GM12865 (cell line): ENCODE results near the gene EPHA4.

Experiments used
- DNase-seq: peaks from one replicate; pipeline ENCODE4 v3.0.0; 2010; ENCODE audit warnings: low read depth
- H3K4me3 ChIP-seq: 2 replicates; pipeline ENCODE4 v1.5.1; 2011; ENCODE audit warnings: mild to moderate bottlenecking, low read depth, low read length, control low read depth
- CTCF ChIP-seq: IDR thresholded peaks from 2 replicates; pipeline ENCODE4 v1.5.1; 2011; ENCODE audit warnings: low read length, control low read depth, low read depth, inconsistent platforms; ENCODE audit not compliant: insufficient read depth; ENCODE audit errors: missing control alignments

The EPHA4 gene

DNA sequence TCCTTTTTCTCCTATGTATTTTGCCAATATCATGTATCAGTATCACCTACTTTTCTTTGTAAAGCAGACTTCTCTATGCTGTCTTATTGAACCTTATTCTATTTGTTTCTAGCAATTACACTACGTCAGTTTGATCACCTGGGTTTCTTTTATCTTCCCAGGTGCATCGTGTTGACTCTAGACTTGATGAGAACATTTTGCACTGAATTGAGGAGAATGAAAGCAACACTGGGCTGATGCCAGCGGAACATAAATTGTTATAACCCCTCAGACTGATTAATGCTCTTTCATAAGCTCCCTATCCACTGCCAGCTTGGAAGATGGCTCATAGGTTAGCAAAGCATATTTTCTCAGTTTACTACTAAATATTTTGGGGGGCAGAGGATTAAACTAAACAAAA lies 140.6 kb downstream of the EPHA4 start:
- DNase-seq: no peak
- no peak for TF ChIP-seq CTCF
- no peak overlapping the region for H3K4me3 ChIP-seq

DNA sequence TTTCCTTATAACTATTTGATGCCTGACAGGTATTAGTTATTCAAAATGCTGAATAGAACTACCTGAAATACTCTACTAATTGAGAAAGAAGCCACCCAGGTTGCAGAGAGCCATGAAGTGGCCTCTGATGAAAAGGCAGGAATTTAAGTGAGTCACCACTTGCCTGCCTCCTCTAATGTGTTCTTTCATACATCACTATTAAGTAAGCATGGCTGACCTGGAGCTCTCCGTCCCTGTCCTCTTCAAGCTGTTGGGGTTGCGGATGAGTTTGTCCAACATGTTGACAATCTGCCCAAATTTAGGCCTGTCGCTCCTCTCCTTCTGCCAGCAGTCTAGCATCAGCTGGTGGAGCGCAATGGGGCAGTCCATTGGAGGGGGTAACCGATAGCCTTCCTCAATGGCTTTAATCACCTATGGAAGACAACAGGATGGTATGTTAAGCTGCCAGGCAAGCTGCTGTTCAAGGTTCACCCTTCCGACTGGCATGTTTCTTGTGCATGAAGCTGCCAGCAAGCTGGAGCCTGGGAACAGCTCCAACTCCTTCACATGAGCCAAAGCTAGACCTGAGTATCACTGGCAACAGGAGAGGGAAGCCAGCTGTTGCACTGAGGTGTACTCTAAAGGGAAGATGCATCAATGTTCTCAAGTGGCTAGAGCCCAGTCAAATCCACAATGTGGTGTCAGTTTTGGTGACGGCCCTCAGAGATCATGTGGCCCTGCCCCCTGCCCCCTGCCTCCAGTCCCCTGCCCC lies 142.2 kb downstream of the EPHA4 start:
- TF ChIP-seq CTCF: no peak
- no peak overlapping the region for H3K4me3 ChIP-seq
- DNase-seq: no peak

DNA sequence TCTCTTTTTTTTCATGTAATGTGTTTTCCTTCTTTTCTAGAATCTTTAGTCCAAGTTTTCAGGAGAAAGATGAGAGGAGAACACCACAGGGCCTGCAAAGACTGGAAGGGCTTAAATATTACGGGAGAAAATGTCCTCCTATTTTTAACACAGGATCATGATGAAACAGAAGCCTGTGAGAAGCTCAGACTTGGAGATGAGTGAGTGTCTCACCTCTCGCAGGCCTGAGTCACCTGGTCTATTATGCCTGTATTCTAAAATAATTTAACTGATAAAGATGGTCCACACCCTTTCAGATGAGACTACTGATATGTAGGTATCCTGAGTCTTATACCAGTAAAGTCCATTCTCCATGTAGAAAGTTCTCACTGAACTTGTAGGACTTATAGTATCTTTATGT lies 143.2 kb downstream of the EPHA4 start:
- DNase-seq: no peak
- H3K4me3 ChIP-seq: no peak overlapping the region
- TF ChIP-seq CTCF: no peak

DNA sequence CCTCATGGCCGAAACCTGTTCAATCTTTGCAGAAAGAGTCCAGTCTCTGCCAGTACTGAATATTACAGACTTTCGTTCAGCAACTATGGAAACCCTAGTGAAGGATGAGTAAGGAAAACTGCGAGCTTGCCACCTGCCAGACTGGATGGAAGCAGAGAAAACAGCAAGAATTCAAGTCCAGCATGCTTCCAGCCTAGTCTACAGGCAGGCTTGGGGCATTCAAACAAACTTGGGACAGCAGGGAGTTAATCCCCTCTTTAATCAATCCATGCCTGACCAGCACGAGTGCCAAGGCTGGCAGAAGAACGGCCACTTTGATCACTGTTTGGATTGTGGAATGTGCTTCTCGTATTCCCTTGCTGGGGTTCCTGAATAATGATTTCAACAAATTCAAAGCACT lies 145.2 kb downstream of the EPHA4 start:
- H3K4me3 ChIP-seq: no peak overlapping the region
- DNase-seq: no peak
- no peak for TF ChIP-seq CTCF

GRCh38 chr2:221425891-221426290 lies 146.2 kb downstream of the EPHA4 start:
- no peak for DNase-seq
- no peak overlapping the region for H3K4me3 ChIP-seq
- no peak for TF ChIP-seq CTCF

GRCh38 chr2:221425353-221425752 lies 146.8 kb downstream of the EPHA4 start:
- no peak for TF ChIP-seq CTCF
- no peak overlapping the region for H3K4me3 ChIP-seq

DNA sequence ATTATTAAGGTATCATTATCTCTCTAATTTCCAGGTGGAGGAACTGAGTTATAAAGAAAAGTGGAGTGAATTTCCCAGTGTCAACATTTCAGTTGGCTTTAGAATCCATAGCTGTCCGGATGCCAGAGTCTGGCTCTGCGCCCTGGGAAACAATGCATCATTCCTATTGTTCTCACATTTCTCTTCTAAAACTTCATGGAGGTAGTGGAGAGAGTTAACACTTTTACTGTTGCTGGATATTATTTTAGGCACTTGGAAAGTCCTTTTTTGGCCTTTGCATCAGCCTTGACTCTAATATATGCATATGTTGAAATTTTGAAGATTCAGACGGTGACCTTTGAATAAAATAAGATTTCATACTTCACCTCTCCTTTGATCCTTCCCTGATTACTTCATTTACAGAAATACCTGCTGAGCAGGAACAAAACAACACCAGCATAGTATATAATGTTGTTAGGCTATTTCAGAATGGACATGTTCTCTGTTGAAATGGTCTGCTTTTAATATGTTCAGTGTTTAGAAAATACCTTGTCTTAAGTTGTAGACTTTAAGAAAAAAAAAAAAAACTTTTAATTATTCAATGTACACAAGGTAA lies 148.8 kb downstream of the EPHA4 start:
- no peak for TF ChIP-seq CTCF
- H3K4me3 ChIP-seq: no peak overlapping the region
- no peak for DNase-seq

More at GRCh38 chr2:221425353-221425752, 146.8 kb downstream of the EPHA4 start:
- no peak for DNase-seq
